GM13976 (cell line): ENCODE results near the gene CYFIP1.
"Not testable (repeated sequence)": the region's sequence is repeated elsewhere in the genome, so short reads cannot be mapped to it uniquely, and the experiment has no call there.

ENCODE experiments used
- DNase-seq: peaks from one replicate; pipeline ENCODE4 v3.0.0; 2012; ENCODE audit warnings: low spot score
- CTCF ChIP-seq: IDR thresholded peaks from 2 replicates; pipeline ENCODE4 v1.5.1; 2012; ENCODE audit warnings: borderline replicate concordance, mild to moderate bottlenecking; ENCODE audit not compliant: insufficient read depth; ENCODE audit errors: extremely low read depth, missing control alignments, control extremely low read depth
- in situ Hi-C: fragments of 300-500 bp; cut with MboI; formaldehyde crosslinking; loops from one replicate; pipeline ENCODE4 v1.12.0; 2022; ENCODE audit warnings: low sequenced_read_pairs, mixed read lengths, inconsistent platforms; ENCODE audit not compliant: unreplicated experiment

CYFIP1 gene

GRCh38 chr15:23002920-23003319 is 22.8 kb upstream of the CYFIP1 start:
- no peak for TF ChIP-seq CTCF
- in situ Hi-C loops = no loop called here
- no peak for DNase-seq

GRCh38 chr15:22995795-22996194 is 15.6 kb upstream of the CYFIP1 start:
- DNase-seq = no peak
- in situ Hi-C loops = no loop called here
- no peak for TF ChIP-seq CTCF

- DNase-seq = no peak
- in situ Hi-C loops = no loop called here
- TF ChIP-seq CTCF = no peak
Observed at GRCh38 chr15:22992024-22992326, 11.8 kb upstream of the CYFIP1 start.

GRCh38 chr15:22989576-22990477 is 9.7 kb upstream of the CYFIP1 start:
- DNase-seq = no peak
- no peak for TF ChIP-seq CTCF
- in situ Hi-C loops = no loop called here

- DNase-seq = no peak
- in situ Hi-C loops = no loop called here
- no peak for TF ChIP-seq CTCF
Observed at GRCh38 chr15:22988811-22989210, 8.6 kb upstream of the CYFIP1 start.

- DNase-seq, in situ Hi-C loops: not testable (repeated sequence)
Observed at GRCh38 chr15:22981931-22982330, 1.8 kb upstream of the CYFIP1 start.

- DNase-seq = no peak
- in situ Hi-C loops = no loop called here
- TF ChIP-seq CTCF = no peak
Observed at GRCh38 chr15:22981051-22981840, 1.1 kb upstream of the CYFIP1 start.
